ENCODE data around the gene IGF2BP2.

GRCh38 chr3:185760550-185760949 lies 64.3 kb downstream of the IGF2BP2 start:
- TF ChIP-seq CTCF (conservative IDR thresholded peaks at IDR 0.05): no peak
- no peak for TF ChIP-seq ZFX (IDR thresholded peaks at IDR 0.05)
